HepG2 (cell line): ENCODE data around the gene ATG9A. TPM values are rescaled to one million over a fixed set of nuclear protein-coding genes. Genes with fewer than 3 reads are reported as not detected.

Source experiments
- ATAC-seq: fragments of 200-7000 bp; cut with Tn5 transposase; 3 replicates; pipeline ENCODE4 v1.9.1; 2020; ENCODE audit warnings: mild to moderate bottlenecking, moderate library complexity
- BruUV-seq: library from RNA; stranded (reverse); fragments of 400-500 nt; replicated peaks from 2 replicates; lab custom pipeline; 2021; lab: Mats Ljungman, UMichigan
- CTCF ChIA-PET: fragments of 300-600 bp; formaldehyde crosslinking; extraction: SDS; loops from one replicate; lab custom pipeline; 2021; ENCODE audit warnings: low total read pairs, inconsistent platforms, low intra/inter-chr PET ratio; lab: Yijun Ruan, JAX
- POLR2A ChIA-PET: fragments of 350-600 bp; sonication (Branson Sonifier 250); formaldehyde crosslinking; loops from one replicate; lab custom pipeline; 2020; ENCODE audit warnings: antibody characterized with exemption, inconsistent platforms; lab: Yijun Ruan, JAX
- DNase-seq: peaks from one replicate; pipeline ENCODE4 v3.0.0-alpha.2; 2015; ENCODE audit warnings: low spot score
- FAIRE-seq: peaks from 3 replicates; lab custom pipeline; 2011; peaks lifted over from hg19 to GRCh38; lab: Jason Lieb, UNC
- H2AFZ ChIP-seq: one replicate; pipeline ENCODE4 v1.6.1; 2011; ENCODE audit warnings: low read length, inconsistent platforms
- H3K27ac ChIP-seq: fragments of 300-600 bp; 3 replicates; pipeline ENCODE4 v1.8.0; 2011; ENCODE audit warnings: mixed run types, mild to moderate bottlenecking, mixed read lengths, low read length, inconsistent platforms; ENCODE audit not compliant: insufficient read depth; ENCODE audit errors: extremely low read length
- H3K27me3 ChIP-seq, 2 experiments: fragments of 200-600 bp in 1 of 2; 2 replicates in 1 of 2; 3 replicates in 1 of 2; pipeline versions ENCODE4 v1.6.0 to v1.8.0; 2011; ENCODE audit warnings: low read length in 2 of 2, mild to moderate bottlenecking in 2 of 2, moderate library complexity in 2 of 2, inconsistent platforms in 1 of 2; ENCODE audit not compliant: insufficient read depth in 2 of 2, control insufficient read depth in 1 of 2
- H3K36me3 ChIP-seq, 2 experiments: fragments of 200-600 bp in 1 of 2; replicated peaks in 1 of 2; 2 replicates in 1 of 2; 3 replicates in 1 of 2; pipeline versions ENCODE4 v1.5.1 to v1.8.0; 2011; ENCODE audit warnings: low read length in 2 of 2, inconsistent platforms in 1 of 2; ENCODE audit not compliant: insufficient read depth in 2 of 2, control insufficient read depth in 1 of 2
- H3K4me1 ChIP-seq: 2 replicates; pipeline ENCODE4 v1.5.1; 2012; ENCODE audit warnings: low read length, inconsistent platforms; ENCODE audit not compliant: insufficient read depth
- H3K4me2 ChIP-seq: 2 replicates; pipeline ENCODE4 v1.6.0; 2011; ENCODE audit warnings: low read depth, low read length, inconsistent platforms
- H3K4me3 ChIP-seq, 3 experiments: fragments of 200-600 bp in 1 of 3; sonication (generic), shearing (Covaris generic) in 1 of 3; replicated peaks in 1 of 3; 2 replicates each; pipeline ENCODE4 v1.5.1; 2011 to 2016; ENCODE audit warnings: low read length in 3 of 3, inconsistent platforms in 2 of 3, low read depth in 2 of 3, mild to moderate bottlenecking in 2 of 3, control low read depth in 1 of 3, mixed read lengths in 1 of 3; ENCODE audit not compliant: insufficient read depth in 1 of 3
- H3K79me2 ChIP-seq: one replicate; pipeline ENCODE4 v1.6.1; 2011; ENCODE audit warnings: low read length, inconsistent platforms; ENCODE audit not compliant: insufficient read depth
- H3K9ac ChIP-seq: 2 replicates; pipeline ENCODE4 v1.6.0; 2011; ENCODE audit warnings: mild to moderate bottlenecking, low read depth, low read length, inconsistent platforms; ENCODE audit not compliant: insufficient read depth
- H3K9me3 ChIP-seq: 2 replicates; pipeline ENCODE4 v1.5.1; 2012; ENCODE audit warnings: mild to moderate bottlenecking, low read length
- H4K20me1 ChIP-seq: 2 replicates; pipeline ENCODE4 v1.6.0; 2011; ENCODE audit warnings: inconsistent platforms, mild to moderate bottlenecking, low read length, moderate library complexity; ENCODE audit not compliant: insufficient read depth
- E2F1 ChIP-seq: sonication (generic); formaldehyde crosslinking; IDR thresholded peaks from 2 replicates; pipeline ENCODE4 v1.5.0; 2020; ENCODE audit warnings: missing genetic modification reagents
- FOXO1 ChIP-seq: sonication (generic); formaldehyde crosslinking; IDR thresholded peaks from 2 replicates; pipeline ENCODE4 v1.4.0; 2020; ENCODE audit warnings: missing genetic modification reagents
- MAZ ChIP-seq, 2 experiments: sonication (generic) in 1 of 2; formaldehyde crosslinking in 1 of 2; IDR thresholded peaks; 2 replicates each; pipeline versions ENCODE4 v1.5.0 to v1.6.1; 2012 to 2020; ENCODE audit warnings: low read depth in 2 of 2, mild to moderate bottlenecking in 2 of 2, borderline replicate concordance in 1 of 2, improper control_type of control experiment in 1 of 2, low read length in 1 of 2, missing genetic modification reagents in 1 of 2, moderate library complexity in 1 of 2
- NCOA1 ChIP-seq: sonication (generic); formaldehyde crosslinking; IDR thresholded peaks from 2 replicates; pipeline ENCODE4 v1.9.0; 2021; ENCODE audit warnings: missing genetic modification reagents
- SP2 ChIP-seq: sonication (generic); formaldehyde crosslinking; IDR thresholded peaks from 2 replicates; pipeline ENCODE4 v1.5.1; 2020; ENCODE audit warnings: mild to moderate bottlenecking, missing genetic modification reagents
- WGBS: methylation state at CpG from one replicate; pipeline ENCODE4 v1.1.6; 2017; ENCODE audit warnings: low lambda C conversion rate; 5-methylcytosine and 5-hydroxymethylcytosine counted together
- in situ Hi-C: cut with HindIII; loops from 2 replicates; pipeline ENCODE4 v1.10.0; 2017; ENCODE audit warnings: low pct_unique_long_range_greater_than_20kb; ENCODE audit not compliant: extremely low pct_ligation_motif_present
- intact Hi-C: fragments of 100-400 bp; cut with micrococcal nuclease; formaldehyde crosslinking; loops from one replicate; pipeline ENCODE4 v1.10.0; 2022; ENCODE audit not compliant: unreplicated experiment
- polyA plus RNA-seq, 8 experiments: library from polyadenylated mRNA; depleted of rRNA in 3 of 8; stranded (reverse) in 7 of 8; unstranded in 1 of 8; fragments of >200 nt; fragmentation: Illumina TruSeq in 4 of 8; extraction: Trizol in 4 of 8; gene quantifications; 2 replicates each; pipeline versions ENCODE4 v1.2.1 to v1.2.3, GENCODE V29; 2011 to 2016; ENCODE audit warnings: low read depth in 4 of 8, missing spikeins in 1 of 8, mixed read lengths in 1 of 8; ENCODE audit not compliant: insufficient read depth in 1 of 8
- total RNA-seq, 5 experiments: library from RNA; depleted of rRNA; stranded (reverse); fragments of >200 nt; fragmentation: Illumina TruSeq; extraction: Trizol; gene quantifications; 2 replicates each; pipeline ENCODE4 v1.2.3, GENCODE V29; 2016; ENCODE audit warnings: low read depth in 1 of 5
- TF ChIP-seq, protein P1 (sequence below): sonication (generic); formaldehyde crosslinking; conservative IDR thresholded peaks from 2 replicates; pipeline ENCODE4 v1.8.1; 2023; ENCODE audit warnings: missing genetic modification reagents
- TF ChIP-seq, protein P2 (sequence below): sonication (generic); formaldehyde crosslinking; IDR thresholded peaks from 2 replicates; pipeline ENCODE4 v1.5.1; 2020; ENCODE audit warnings: missing genetic modification reagents, mild to moderate bottlenecking, borderline replicate concordance

The ATG9A gene
- total and polyA plus RNA-seq, 2 of the 13 experiments (the other 11 are each of a cell fraction or from before 2014, with no cell fraction given) = 35.0 to 131 TPM

- CTCF ChIA-PET = no interaction called here
- 48% methylated on average over 4 of the region's 4 CpGs for WGBS
These were observed 42.9 kb upstream of the ATG9A start for GRCh38 chr2:219272356-219272755.

More at GRCh38 chr2:219272356-219272755, 42.9 kb upstream of the ATG9A start:
- FAIRE-seq (no peak), DNase-seq (no peak), ATAC-seq (no peak)
- H3K9ac ChIP-seq = no peak overlapping the region
- intact Hi-C loops = no loop called here
- no peak overlapping the region for H2AFZ ChIP-seq
- H4K20me1 ChIP-seq = no peaks in the 10 kb centered on the region
- POLR2A ChIA-PET = interaction anchor here (1.2 kb wide), 1 partner anchor 18 kb away, joined by 3 read pairs; no protein-coding TSS in a partner anchor
- H3K27ac ChIP-seq = no peak overlapping the region
- TF ChIP-seq MAZ (IDR thresholded peaks at IDR 0.05; ENCODE audit: borderline replicate concordance, low read depth, low read length) = no peak
- no peak for TF ChIP-seq MAZ (CRISPR knock-in tag; IDR thresholded peaks at IDR 0.05; ENCODE audit: low read depth)
- TF ChIP-seq E2F1 (CRISPR knock-in tag) = no peak
- TF ChIP-seq, protein P1, sequence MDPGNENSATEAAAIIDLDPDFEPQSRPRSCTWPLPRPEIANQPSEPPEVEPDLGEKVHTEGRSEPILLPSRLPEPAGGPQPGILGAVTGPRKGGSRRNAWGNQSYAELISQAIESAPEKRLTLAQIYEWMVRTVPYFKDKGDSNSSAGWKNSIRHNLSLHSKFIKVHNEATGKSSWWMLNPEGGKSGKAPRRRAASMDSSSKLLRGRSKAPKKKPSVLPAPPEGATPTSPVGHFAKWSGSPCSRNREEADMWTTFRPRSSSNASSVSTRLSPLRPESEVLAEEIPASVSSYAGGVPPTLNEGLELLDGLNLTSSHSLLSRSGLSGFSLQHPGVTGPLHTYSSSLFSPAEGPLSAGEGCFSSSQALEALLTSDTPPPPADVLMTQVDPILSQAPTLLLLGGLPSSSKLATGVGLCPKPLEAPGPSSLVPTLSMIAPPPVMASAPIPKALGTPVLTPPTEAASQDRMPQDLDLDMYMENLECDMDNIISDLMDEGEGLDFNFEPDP (CRISPR knock-in tag) = no peak
- no peak for TF ChIP-seq SP2
- no peak for TF ChIP-seq FOXO1 (CRISPR knock-in tag)
- TF ChIP-seq, protein P2, sequence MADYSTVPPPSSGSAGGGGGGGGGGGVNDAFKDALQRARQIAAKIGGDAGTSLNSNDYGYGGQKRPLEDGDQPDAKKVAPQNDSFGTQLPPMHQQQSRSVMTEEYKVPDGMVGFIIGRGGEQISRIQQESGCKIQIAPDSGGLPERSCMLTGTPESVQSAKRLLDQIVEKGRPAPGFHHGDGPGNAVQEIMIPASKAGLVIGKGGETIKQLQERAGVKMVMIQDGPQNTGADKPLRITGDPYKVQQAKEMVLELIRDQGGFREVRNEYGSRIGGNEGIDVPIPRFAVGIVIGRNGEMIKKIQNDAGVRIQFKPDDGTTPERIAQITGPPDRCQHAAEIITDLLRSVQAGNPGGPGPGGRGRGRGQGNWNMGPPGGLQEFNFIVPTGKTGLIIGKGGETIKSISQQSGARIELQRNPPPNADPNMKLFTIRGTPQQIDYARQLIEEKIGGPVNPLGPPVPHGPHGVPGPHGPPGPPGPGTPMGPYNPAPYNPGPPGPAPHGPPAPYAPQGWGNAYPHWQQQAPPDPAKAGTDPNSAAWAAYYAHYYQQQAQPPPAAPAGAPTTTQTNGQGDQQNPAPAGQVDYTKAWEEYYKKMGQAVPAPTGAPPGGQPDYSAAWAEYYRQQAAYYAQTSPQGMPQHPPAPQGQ (CRISPR knock-in tag) = no peak
- TF ChIP-seq NCOA1 = no peak
- no peak overlapping the region for H3K4me3 ChIP-seq
- in situ Hi-C loops = no loop called here
- H3K27me3 ChIP-seq = peaks cover 0 to 9% of the 10 kb centered on the region in 2 experiments; a peak in 1 of 5 replicates
- peaks cover 42% of the 10 kb centered on the region for H3K4me1 ChIP-seq
- H3K9me3 ChIP-seq = no peaks in the 10 kb centered on the region
- no peaks in the 10 kb centered on the region for H3K79me2 ChIP-seq
- no peaks in the 10 kb centered on the region for H3K36me3 ChIP-seq
- BruUV-seq = no TSS peak
- no peak overlapping the region for H3K4me2 ChIP-seq
